ENCODE results near the gene TLE3.

DNA sequence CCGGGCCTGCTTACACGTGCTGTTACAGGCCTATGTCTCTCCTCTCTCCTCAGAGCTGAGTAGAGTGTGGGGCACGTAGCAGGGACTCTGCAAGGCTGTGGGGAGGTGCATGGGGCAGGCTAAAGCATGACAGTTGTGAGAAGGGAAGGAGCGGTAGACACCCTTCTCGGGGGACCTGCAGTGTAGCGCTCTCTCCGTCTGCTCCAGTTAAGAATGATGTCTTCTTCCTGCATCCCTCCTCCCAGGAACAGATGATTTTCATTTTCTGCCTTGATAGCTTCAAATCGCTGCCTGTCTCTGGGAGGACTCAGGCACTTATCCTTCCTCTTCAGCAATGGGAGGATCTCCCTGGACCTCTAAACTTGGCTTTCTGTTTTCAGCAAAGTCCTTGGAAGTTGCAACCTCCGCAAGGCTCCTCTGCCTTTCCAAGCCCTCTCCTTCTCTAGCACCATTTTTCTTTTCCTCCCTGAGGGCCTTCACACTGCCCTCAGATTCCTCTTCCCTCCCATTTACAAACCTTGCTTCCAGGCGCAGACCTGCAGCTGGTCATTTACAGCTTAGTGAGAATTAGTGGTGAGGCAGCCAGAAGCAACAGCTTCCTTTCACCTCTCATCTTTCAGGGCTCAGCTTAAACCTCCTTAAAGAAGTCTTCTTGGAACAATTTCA, 23.4 kb upstream of the TLE3 start:
- TF ChIP-seq, protein P1, sequence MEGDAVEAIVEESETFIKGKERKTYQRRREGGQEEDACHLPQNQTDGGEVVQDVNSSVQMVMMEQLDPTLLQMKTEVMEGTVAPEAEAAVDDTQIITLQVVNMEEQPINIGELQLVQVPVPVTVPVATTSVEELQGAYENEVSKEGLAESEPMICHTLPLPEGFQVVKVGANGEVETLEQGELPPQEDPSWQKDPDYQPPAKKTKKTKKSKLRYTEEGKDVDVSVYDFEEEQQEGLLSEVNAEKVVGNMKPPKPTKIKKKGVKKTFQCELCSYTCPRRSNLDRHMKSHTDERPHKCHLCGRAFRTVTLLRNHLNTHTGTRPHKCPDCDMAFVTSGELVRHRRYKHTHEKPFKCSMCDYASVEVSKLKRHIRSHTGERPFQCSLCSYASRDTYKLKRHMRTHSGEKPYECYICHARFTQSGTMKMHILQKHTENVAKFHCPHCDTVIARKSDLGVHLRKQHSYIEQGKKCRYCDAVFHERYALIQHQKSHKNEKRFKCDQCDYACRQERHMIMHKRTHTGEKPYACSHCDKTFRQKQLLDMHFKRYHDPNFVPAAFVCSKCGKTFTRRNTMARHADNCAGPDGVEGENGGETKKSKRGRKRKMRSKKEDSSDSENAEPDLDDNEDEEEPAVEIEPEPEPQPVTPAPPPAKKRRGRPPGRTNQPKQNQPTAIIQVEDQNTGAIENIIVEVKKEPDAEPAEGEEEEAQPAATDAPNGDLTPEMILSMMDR (IDR thresholded peaks at IDR 0.05): no peak
- TF ChIP-seq POLR2A (IDR thresholded peaks at IDR 0.05): no peak
